GM23338 (cell line): ENCODE measurements around the gene PGBD4.

ENCODE experiments used
- EZH2 ChIP-seq: fragments of 200-600 bp; sonication (generic); IDR thresholded peaks from one replicate; pipeline ENCODE4 v1.8.0; 2017; ENCODE audit warnings: antibody characterized with exemption, mild to moderate bottlenecking, low read depth; ENCODE audit not compliant: unreplicated experiment
- EZH2phosphoT487 ChIP-seq: fragments of 200-600 bp; sonication (generic); IDR thresholded peaks from one replicate; pipeline ENCODE4 v1.8.1; 2018; ENCODE audit warnings: antibody characterized with exemption; ENCODE audit not compliant: unreplicated experiment
- NANOG ChIP-seq: IDR thresholded peaks from 2 replicates; pipeline ENCODE4 v1.6.1; 2016; ENCODE audit warnings: antibody characterized with exemption, borderline replicate concordance
- POLR2AphosphoS5 ChIP-seq: IDR thresholded peaks from 2 replicates; pipeline ENCODE4 v1.6.1; 2016; ENCODE audit warnings: antibody characterized with exemption, low read depth
- TF ChIP-seq, protein P1 (sequence below), 2 experiments: fragments of 200-600 bp in 1 of 2; sonication (generic) in 1 of 2; conservative IDR thresholded peaks; 2 replicates each; pipeline versions ENCODE4 v1.5.1 to v1.6.1; 2016 to 2017; ENCODE audit warnings: antibody characterized with exemption in 2 of 2, low read depth in 2 of 2, mild to moderate bottlenecking in 2 of 2, moderate library complexity in 1 of 2
- TF ChIP-seq, protein P2 (sequence below): IDR thresholded peaks from one replicate; pipeline ENCODE4 v1.6.1; 2018; ENCODE audit warnings: antibody characterized with exemption; ENCODE audit not compliant: unreplicated experiment
- TF ChIP-seq, protein P3 (sequence below): IDR thresholded peaks from 2 replicates; pipeline ENCODE4 v1.6.1; 2016; ENCODE audit warnings: antibody characterized with exemption

DNA sequence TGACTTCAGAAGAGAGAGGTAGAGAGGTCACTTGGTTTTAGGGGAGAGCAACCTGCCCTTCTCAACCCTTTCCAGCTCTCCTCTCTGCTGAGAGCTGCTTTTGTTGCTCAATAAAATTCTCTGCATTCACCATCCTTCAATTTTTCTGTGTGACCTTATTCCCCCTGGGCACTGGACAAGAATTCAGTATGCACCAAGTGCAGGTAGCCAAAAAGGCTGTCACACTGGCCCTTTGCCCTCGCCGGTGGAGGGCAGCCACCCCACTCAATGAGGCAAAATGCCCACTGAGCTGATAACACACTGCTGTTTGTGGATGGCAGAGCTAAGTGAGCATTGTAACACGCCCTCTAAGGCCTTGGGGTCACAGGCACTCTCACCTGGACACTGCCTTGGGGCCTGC is 12.9 kb downstream of the PGBD4 start:
- TF ChIP-seq, protein P1, sequence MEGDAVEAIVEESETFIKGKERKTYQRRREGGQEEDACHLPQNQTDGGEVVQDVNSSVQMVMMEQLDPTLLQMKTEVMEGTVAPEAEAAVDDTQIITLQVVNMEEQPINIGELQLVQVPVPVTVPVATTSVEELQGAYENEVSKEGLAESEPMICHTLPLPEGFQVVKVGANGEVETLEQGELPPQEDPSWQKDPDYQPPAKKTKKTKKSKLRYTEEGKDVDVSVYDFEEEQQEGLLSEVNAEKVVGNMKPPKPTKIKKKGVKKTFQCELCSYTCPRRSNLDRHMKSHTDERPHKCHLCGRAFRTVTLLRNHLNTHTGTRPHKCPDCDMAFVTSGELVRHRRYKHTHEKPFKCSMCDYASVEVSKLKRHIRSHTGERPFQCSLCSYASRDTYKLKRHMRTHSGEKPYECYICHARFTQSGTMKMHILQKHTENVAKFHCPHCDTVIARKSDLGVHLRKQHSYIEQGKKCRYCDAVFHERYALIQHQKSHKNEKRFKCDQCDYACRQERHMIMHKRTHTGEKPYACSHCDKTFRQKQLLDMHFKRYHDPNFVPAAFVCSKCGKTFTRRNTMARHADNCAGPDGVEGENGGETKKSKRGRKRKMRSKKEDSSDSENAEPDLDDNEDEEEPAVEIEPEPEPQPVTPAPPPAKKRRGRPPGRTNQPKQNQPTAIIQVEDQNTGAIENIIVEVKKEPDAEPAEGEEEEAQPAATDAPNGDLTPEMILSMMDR (conservative IDR thresholded peaks at IDR 0.05; ENCODE audit: low read depth in 2 of 2): no peak
- TF ChIP-seq POLR2AphosphoS5 (no peak), EZH2 (no peak), EZH2phosphoT487 (no peak), NANOG (no peak)
- TF ChIP-seq, protein P2, sequence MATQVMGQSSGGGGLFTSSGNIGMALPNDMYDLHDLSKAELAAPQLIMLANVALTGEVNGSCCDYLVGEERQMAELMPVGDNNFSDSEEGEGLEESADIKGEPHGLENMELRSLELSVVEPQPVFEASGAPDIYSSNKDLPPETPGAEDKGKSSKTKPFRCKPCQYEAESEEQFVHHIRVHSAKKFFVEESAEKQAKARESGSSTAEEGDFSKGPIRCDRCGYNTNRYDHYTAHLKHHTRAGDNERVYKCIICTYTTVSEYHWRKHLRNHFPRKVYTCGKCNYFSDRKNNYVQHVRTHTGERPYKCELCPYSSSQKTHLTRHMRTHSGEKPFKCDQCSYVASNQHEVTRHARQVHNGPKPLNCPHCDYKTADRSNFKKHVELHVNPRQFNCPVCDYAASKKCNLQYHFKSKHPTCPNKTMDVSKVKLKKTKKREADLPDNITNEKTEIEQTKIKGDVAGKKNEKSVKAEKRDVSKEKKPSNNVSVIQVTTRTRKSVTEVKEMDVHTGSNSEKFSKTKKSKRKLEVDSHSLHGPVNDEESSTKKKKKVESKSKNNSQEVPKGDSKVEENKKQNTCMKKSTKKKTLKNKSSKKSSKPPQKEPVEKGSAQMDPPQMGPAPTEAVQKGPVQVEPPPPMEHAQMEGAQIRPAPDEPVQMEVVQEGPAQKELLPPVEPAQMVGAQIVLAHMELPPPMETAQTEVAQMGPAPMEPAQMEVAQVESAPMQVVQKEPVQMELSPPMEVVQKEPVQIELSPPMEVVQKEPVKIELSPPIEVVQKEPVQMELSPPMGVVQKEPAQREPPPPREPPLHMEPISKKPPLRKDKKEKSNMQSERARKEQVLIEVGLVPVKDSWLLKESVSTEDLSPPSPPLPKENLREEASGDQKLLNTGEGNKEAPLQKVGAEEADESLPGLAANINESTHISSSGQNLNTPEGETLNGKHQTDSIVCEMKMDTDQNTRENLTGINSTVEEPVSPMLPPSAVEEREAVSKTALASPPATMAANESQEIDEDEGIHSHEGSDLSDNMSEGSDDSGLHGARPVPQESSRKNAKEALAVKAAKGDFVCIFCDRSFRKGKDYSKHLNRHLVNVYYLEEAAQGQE: no peak
- TF ChIP-seq, protein P3, sequence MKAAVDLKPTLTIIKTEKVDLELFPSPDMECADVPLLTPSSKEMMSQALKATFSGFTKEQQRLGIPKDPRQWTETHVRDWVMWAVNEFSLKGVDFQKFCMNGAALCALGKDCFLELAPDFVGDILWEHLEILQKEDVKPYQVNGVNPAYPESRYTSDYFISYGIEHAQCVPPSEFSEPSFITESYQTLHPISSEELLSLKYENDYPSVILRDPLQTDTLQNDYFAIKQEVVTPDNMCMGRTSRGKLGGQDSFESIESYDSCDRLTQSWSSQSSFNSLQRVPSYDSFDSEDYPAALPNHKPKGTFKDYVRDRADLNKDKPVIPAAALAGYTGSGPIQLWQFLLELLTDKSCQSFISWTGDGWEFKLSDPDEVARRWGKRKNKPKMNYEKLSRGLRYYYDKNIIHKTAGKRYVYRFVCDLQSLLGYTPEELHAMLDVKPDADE: no peak
